HG02840 (cell line): ENCODE data around the gene PCDHA4.

ENCODE experiments used
- ATAC-seq: cut with Tn5 transposase; IDR thresholded peaks from one replicate; pipeline ENCODE4 v1.9.1; 2021; ENCODE audit warnings: mild to moderate bottlenecking, moderate library complexity, moderate number of reproducible peaks; ENCODE audit not compliant: unreplicated experiment, low FRiP score

The PCDHA4 gene

GRCh38 chr5:140855772-140856674, 49.2 kb downstream of the PCDHA4 start, which contains the start of gene PCDHA10:
Gene PCDHA10 (plus strand): TSS chr5:140855897. CDS start chr5:140856049, 152 bp downstream.
- no peak for ATAC-seq

- ATAC-seq, result no peak
Measured at GRCh38 chr5:140857177-140857986, 50.5 kb downstream of the PCDHA4 start.

- no peak for ATAC-seq
Measured at GRCh38 chr5:140857987-140858240, 51.0 kb downstream of the PCDHA4 start.

GRCh38 chr5:140862441-140863295, 55.8 kb downstream of the PCDHA4 start:
- no peak for ATAC-seq
